HT-29 (cell line): Measurements from ENCODE around the gene CEBPE. TPM values are rescaled to one million over a fixed set of nuclear protein-coding genes. Genes with fewer than 3 reads are reported as not detected.
A peak's percentile ranks its signal among the peaks of the same experiment; 100 is the strongest.

ENCODE experiments used
- DNase-seq: peaks from one replicate; pipeline ENCODE4 v3.0.0-alpha.2; 2015; ENCODE audit warnings: low spot score
- small RNA-seq: library from RNA; depleted of rRNA; stranded (forward); fragments of <200 nt; gene quantifications from one replicate; pipeline ENCODE3, GENCODE V24; 2014
- total RNA-seq: library from RNA; depleted of rRNA; stranded (reverse); fragments of >200 nt; shearing (Covaris generic); gene quantifications from 2 replicates; pipeline ENCODE4 v1.2.3, GENCODE V29; 2014; rRNA removed

CEBPE gene
- total RNA-seq, 1 experiment from 2014 or later: not detected

- no peak for DNase-seq
These were observed 41.1 kb downstream of the CEBPE start for GRCh38 chr14:23077962-23078361.

GRCh38 chr14:23076785-23077408 lies 42.2 kb downstream of the CEBPE start:
- peak; percentile 30 for DNase-seq

GRCh38 chr14:23074906-23075305 lies 44.1 kb downstream of the CEBPE start:
- DNase-seq: no peak

- DNase-seq: peak; percentile 59
These were observed 47.0 kb downstream of the CEBPE start for GRCh38 chr14:23071921-23072539.

- DNase-seq: peak; percentile 68
These were observed 47.7 kb downstream of the CEBPE start for GRCh38 chr14:23071244-23071920.

- DNase-seq: no peak
These were observed 48.6 kb downstream of the CEBPE start for GRCh38 chr14:23070262-23071129.

GRCh38 chr14:23069413-23069806 lies 49.6 kb downstream of the CEBPE start:
- DNase-seq: no peak

- DNase-seq: peak; percentile 93
These were observed 50.2 kb downstream of the CEBPE start for GRCh38 chr14:23068789-23069412.

- DNase-seq: no peak
These were observed 50.9 kb downstream of the CEBPE start for GRCh38 chr14:23067847-23068788.

Small RNAs within 50 kb of the gene (small RNA-seq; reads per million reads assigned to genes)
- not detected for gene RNU6-1138P

Other genes with a start within 250 kb of the CEBPE start
- 54.2 and 61.1 TPM in 2 replicates for gene LRP10, start 247.5 kb downstream of the CEBPE start, total RNA-seq
- 0.18 and 0.53 TPM in 2 replicates for gene REM2, start 236.0 kb downstream of the CEBPE start, total RNA-seq
- 54.9 and 56.3 TPM in 2 replicates for gene RBM23, start 200.1 kb downstream of the CEBPE start, total RNA-seq
- gene PRMT5, start 189.9 kb downstream of the CEBPE start, total RNA-seq: 46.4 and 47.6 TPM in 2 replicates
- 28.5 and 29.4 TPM in 2 replicates for gene HAUS4, start 162.2 kb downstream of the CEBPE start, total RNA-seq
- gene AJUBA, start 136.7 kb downstream of the CEBPE start, total RNA-seq: 52.0 and 53.6 TPM in 2 replicates
- gene C14orf93, start 109.1 kb downstream of the CEBPE start, total RNA-seq: 14.6 and 15.1 TPM in 2 replicates
- 198 and 205 TPM in 2 replicates for gene PSMB5, start 84.4 kb downstream of the CEBPE start, total RNA-seq
- gene PSMB11, start 77.0 kb downstream of the CEBPE start, total RNA-seq: not detected in 2 replicates
- 11.4 and 15.0 TPM in 2 replicates for gene CDH24, start 61.7 kb downstream of the CEBPE start, total RNA-seq
- gene ACIN1, start 24.1 kb downstream of the CEBPE start, total RNA-seq: 59.1 and 64.4 TPM in 2 replicates
- 31.4 and 36.3 TPM in 2 replicates for gene C14orf119, start 23.8 kb downstream of the CEBPE start, total RNA-seq
- not detected in 2 replicates for gene CIROP, start 14.3 kb downstream of the CEBPE start, total RNA-seq
- 0.03 and 0.23 TPM in 2 replicates for gene SLC7A8, start 64.4 kb upstream of the CEBPE start, total RNA-seq
- gene RNF212B, start 118.7 kb upstream of the CEBPE start, total RNA-seq: not detected in 2 replicates
- gene HOMEZ, start 166.9 kb upstream of the CEBPE start, total RNA-seq: 4.3 and 7.9 TPM in 2 replicates
- gene PPP1R3E, start 183.6 kb upstream of the CEBPE start, total RNA-seq: 2.7 and 4.3 TPM in 2 replicates
- gene BCL2L2, start 187.6 kb upstream of the CEBPE start, total RNA-seq: 14.6 and 20.3 TPM in 2 replicates
- gene PABPN1, start 202.2 kb upstream of the CEBPE start, total RNA-seq: 63.4 and 72.1 TPM in 2 replicates
- gene SLC22A17, start 233.6 kb upstream of the CEBPE start, total RNA-seq: not detected in 2 replicates
- gene EFS, start 245.9 kb upstream of the CEBPE start, total RNA-seq: not detected in 2 replicates